Myocyte (in vitro differentiated cells): ENCODE data around the gene CDH7. TPM values are rescaled to one million over a fixed set of nuclear protein-coding genes. Genes with fewer than 3 reads are reported as not detected.

ENCODE experiments used
- DNase-seq: peaks from one replicate; pipeline ENCODE4 v3.0.0-alpha.2; 2012; ENCODE audit warnings: low read depth
- total RNA-seq: library from RNA; depleted of rRNA; stranded (reverse); fragments of >200 nt; gene quantifications from 2 replicates; pipeline ENCODE4 v1.2.3, GENCODE V29; 2014

The CDH7 gene
- total RNA-seq, 1 donor from 2014 or later: not detected

DNA sequence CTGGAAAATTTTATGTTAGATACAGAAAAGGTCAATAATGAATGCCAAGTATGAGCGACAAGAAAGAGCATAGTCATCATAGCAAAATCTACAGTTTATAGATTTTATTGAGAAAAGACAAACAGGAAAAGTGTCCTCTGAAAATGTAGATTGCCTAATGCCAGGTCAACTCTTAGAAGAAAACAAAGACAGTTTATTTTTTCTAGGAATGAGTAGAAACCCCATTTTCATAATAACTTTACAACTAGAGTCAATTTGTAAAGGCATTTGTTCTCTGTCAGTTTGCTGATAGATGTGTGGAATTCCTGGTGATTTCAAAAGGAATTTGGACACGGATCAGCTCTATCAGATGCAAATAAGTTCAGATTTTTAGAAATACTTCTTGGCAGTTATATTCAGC, 16.6 kb downstream of the CDH7 start:
- no peak for DNase-seq

DNA sequence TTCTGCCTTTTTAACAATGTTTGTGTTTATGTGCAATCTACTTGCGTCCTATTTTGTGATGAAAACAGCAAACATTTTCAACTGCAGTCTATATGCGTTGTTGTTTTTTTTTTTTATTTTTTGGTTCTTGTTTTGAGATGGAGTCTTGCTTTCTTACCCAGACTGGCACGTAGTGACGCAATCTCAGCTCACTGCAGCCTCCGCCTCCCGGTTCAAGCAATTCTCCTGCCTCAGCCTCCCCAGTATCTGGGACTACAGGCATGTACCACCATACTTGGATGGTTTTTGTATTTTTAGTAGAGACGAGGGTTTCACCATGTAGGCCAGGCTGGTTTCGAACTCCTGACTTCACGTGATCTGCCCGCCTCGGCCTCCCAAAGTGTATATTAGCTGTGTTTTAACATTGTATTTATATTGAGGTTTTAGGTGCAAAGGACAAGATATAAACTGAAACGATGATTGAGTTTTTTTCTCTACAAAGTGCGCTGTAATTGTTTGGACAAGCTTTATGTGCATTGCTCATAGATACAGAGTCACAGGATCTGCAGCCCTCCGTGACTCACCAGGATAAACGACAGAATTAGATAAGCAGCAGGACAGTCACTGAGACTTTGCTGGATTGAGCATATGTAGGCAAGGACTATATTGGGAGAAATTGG, 17.4 kb downstream of the CDH7 start:
- DNase-seq: no peak

DNA sequence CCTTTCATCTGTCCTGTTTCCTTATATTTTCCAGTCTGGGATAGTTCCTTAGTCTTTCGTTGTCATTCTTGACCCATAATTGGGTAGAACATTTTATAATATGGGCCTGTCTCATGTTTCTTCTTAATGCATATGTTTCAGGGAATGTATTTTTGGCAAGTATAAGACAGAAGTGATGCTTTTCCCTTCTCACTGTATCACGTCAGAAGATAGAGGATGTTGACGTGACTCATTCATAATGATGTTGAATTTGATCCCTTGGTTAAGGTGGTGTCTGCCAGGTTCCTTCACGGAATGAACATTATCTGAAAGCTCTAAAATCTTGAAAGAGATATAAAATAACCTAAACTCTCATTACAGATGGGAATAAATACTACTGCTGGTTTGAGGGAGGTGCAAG, 18.8 kb downstream of the CDH7 start:
- DNase-seq: no peak

DNA sequence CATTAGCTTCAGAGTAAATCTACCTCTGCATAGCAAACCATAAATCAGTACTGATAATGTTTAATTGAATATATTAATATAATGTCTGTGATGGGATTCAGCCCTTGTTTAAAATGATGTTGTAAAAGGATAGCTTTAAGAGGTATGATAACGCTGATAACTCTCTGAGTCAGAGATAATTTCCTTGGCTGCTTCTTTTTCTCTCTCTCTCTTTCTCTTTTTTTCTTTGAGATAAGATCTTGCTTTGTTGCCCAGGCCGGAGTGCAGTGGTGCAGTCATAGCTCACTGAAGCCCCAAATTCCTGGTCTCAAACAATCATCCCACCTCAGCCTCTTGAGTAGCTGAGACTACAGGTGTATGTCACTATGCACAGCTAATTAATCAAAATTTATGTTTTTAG, 35.7 kb downstream of the CDH7 start:
- DNase-seq: no peak

DNA sequence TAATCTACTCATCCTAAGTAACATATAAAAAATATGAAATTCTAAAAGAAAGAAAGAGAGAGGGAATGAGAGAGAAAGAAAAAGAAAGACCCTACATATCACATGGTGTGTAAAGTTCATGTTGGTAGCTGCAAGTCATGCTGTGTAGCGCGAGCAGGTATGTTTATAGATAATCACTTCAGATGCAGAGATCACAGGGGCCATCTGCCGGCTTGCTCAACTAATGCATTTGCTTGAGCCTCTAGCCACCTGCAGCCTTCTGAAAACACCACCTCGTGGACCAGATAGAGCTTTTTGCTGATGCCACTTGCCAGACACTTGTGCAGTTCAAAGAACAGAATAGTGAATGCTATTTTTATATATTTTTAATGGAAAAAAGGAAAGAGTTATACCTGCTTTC, 37.6 kb downstream of the CDH7 start:
- no peak for DNase-seq

GRCh38 chr18:65790604-65791003, 39.8 kb downstream of the CDH7 start:
- no peak for DNase-seq

- no peak for DNase-seq
Observed at GRCh38 chr18:65791719-65792118, 40.9 kb downstream of the CDH7 start.

DNA sequence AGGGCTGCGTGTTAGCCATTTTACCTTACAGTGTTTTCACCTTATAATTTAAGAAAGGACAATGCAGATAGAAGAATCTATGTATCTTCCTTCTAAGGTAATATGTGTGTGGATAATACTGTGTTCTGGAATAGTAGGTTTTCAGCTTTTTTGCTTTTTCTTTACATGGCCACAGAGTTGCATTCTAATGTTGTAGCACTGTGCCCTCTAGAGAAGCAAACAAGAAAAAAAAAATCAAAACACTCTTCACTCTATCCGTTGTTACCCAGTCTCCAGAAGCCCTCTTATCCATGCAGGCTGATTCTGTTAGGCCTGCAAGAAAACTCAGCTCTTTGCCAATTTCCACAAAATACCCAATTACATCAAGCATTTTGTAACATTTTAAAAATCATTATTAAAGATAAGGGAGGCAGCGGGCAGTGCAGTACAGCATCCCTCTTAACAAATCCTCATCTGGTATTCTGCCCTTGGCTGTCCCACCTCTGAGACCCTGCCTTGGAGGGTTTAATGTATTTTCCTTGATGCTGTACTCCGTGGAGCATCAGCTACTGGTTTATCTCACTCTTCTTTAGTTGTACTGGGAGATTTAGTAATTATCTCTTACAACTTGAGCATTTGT, 41.8 kb downstream of the CDH7 start:
- DNase-seq: no peak

- no peak for DNase-seq
Observed at GRCh38 chr18:65808759-65809158, 57.9 kb downstream of the CDH7 start.

GRCh38 chr18:65811307-65811706, 60.5 kb downstream of the CDH7 start:
- peak; percentile 1 for DNase-seq

- no peak for DNase-seq
Observed at GRCh38 chr18:65815506-65815905, 64.7 kb downstream of the CDH7 start.

- DNase-seq: no peak
Observed at GRCh38 chr18:65817178-65817577, 66.4 kb downstream of the CDH7 start.

GRCh38 chr18:65821911-65822310, 71.1 kb downstream of the CDH7 start:
- DNase-seq: no peak

GRCh38 chr18:65822826-65823225, 72.0 kb downstream of the CDH7 start:
- DNase-seq: no peak

GRCh38 chr18:65827444-65827843, 76.6 kb downstream of the CDH7 start:
- DNase-seq: no peak

DNA sequence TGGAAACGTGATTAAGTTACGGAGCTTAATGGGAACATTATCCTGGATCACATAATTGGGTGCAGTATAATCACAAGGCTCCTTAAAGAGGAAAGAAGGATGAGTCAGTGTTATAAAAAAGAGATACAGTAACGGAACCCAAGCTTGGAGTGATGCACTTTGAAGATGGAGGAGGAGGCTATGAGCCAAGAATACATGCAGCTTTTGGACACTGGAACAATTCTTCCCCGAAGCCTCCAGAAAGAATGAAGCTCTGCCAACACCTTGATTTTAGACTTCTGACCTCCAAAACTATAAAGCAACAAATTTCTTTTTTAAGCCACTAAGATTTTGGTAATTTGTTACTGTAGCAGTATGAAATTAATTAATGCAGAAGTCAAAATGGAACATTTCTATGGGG, 85.1 kb downstream of the CDH7 start:
- DNase-seq: no peak

GRCh38 chr18:65846107-65846506, 95.3 kb downstream of the CDH7 start:
- DNase-seq: no peak

DNA sequence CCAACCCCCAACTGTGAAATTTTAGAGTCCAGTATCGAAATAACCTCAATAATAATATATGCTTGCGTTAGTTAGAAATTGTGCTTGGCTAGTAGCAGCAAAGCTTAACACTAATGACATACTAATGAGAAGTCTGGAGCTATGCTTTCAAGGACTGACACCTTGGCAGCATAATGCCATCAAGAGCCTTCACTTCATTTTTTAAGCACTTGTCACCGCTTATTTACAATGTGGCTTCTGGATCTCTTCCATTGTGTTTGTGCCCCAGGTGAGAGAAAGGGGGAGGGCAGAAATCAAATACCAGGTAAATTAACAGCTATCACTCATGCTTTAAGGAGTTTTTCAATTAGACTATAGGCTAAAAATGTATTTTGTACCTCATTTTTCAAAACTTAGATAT, 101.5 kb downstream of the CDH7 start:
- no peak for DNase-seq

GRCh38 chr18:65859075-65859474, 108.3 kb downstream of the CDH7 start:
- DNase-seq: no peak

GRCh38 chr18:65869527-65869926, 118.7 kb downstream of the CDH7 start:
- DNase-seq: no peak

DNA sequence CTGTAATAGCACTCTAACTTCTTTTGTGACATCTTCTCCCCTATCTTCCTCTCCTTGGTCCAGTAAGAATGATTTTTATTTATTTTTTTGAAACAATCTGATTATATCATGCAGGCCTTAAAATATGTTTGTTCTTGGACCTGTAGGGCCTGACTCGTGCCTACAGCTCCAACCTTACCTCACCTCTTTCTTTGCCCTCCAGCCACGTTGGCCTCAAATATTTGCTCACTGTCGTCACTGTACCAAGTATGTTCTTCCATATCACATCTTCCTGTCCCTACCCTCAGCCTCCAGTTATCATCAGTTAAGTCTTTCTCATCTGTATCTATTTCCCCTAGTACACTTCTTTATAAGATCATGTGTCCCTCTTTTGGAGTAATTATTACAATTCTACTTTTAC, 125.5 kb downstream of the CDH7 start:
- no peak for DNase-seq

- DNase-seq: no peak
Observed at GRCh38 chr18:65897292-65897691, 146.5 kb downstream of the CDH7 start.

GRCh38 chr18:65901522-65901921, 150.7 kb downstream of the CDH7 start:
- DNase-seq: no peak
